MM.1S (cell line): ENCODE results near the gene CATSPERZ.

Experiments
- EZH2phosphoT487 ChIP-seq: fragments of 300-600 bp; sonication (generic); IDR thresholded peaks from 2 replicates; pipeline ENCODE4 v1.6.1; 2018; ENCODE audit warnings: antibody characterized with exemption, low read length
- TF ChIP-seq, protein P1 (sequence below): fragments of 300-600 bp; sonication (generic); IDR thresholded peaks from 2 replicates; pipeline ENCODE4 v1.5.1; 2016; ENCODE audit warnings: antibody characterized with exemption, low read length, mixed read lengths

DNA sequence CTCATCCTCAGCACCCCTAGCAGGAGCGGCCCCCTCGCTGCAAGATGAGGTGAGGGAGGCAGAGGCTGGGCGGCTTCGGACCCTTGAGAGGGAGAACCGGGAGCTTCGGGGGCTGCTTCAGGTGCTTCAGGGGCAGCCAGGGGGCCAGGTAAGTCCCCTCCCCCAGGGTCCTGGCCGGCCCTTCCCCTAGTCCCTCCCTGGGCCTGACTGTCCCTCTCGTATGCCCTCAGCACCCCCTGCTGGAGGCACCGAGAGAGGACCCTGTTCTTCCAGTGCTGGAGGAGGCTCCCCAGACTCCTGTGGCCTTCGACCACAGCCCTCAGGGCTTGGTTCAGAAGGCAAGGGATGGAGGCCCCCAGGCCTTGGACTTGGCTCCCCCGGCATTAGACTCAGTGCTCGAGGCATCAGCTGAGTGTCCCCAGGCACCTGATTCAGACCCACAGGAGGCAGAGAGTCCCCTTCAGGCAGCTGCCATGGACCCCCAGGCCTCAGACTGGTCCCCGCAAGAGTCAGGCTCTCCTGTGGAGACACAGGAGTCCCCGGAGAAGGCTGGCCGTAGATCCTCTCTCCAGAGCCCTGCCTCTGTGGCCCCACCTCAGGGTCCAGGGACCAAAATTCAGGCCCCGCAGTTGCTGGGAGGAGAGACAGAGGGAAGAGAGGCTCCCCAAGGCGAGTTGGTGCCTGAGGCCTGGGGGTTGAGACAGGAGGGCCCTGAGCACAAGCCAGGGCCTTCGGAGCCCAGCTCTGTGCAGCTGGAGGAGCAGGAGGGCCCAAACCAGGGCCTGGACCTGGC lies 43.8 kb downstream of the CATSPERZ start:
- TF ChIP-seq, protein P1, sequence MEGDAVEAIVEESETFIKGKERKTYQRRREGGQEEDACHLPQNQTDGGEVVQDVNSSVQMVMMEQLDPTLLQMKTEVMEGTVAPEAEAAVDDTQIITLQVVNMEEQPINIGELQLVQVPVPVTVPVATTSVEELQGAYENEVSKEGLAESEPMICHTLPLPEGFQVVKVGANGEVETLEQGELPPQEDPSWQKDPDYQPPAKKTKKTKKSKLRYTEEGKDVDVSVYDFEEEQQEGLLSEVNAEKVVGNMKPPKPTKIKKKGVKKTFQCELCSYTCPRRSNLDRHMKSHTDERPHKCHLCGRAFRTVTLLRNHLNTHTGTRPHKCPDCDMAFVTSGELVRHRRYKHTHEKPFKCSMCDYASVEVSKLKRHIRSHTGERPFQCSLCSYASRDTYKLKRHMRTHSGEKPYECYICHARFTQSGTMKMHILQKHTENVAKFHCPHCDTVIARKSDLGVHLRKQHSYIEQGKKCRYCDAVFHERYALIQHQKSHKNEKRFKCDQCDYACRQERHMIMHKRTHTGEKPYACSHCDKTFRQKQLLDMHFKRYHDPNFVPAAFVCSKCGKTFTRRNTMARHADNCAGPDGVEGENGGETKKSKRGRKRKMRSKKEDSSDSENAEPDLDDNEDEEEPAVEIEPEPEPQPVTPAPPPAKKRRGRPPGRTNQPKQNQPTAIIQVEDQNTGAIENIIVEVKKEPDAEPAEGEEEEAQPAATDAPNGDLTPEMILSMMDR, result no peak
- TF ChIP-seq EZH2phosphoT487, result no peak
